A204.1 (cell line): ENCODE data around the gene CETP.

Experiments
- FAIRE-seq: peaks from 2 replicates; lab custom pipeline; 2012; peaks lifted over from hg19 to GRCh38; lab: Jason Lieb, UNC

Gene CETP

GRCh38 chr16:56961851-56962281 is at the start of gene CETP:
Gene CETP (plus strand): TSS chr16:56961950. CDS start chr16:56961980, 30 bp downstream.
- FAIRE-seq: no peak

- FAIRE-seq: no peak
These were observed 48.7 kb upstream of the CETP start for GRCh38 chr16:56912746-56913708.

GRCh38 chr16:56914896-56915295 is 46.9 kb upstream of the CETP start:
- no peak for FAIRE-seq

GRCh38 chr16:56915336-56916119 is 46.2 kb upstream of the CETP start:
- FAIRE-seq: no peak

DNA sequence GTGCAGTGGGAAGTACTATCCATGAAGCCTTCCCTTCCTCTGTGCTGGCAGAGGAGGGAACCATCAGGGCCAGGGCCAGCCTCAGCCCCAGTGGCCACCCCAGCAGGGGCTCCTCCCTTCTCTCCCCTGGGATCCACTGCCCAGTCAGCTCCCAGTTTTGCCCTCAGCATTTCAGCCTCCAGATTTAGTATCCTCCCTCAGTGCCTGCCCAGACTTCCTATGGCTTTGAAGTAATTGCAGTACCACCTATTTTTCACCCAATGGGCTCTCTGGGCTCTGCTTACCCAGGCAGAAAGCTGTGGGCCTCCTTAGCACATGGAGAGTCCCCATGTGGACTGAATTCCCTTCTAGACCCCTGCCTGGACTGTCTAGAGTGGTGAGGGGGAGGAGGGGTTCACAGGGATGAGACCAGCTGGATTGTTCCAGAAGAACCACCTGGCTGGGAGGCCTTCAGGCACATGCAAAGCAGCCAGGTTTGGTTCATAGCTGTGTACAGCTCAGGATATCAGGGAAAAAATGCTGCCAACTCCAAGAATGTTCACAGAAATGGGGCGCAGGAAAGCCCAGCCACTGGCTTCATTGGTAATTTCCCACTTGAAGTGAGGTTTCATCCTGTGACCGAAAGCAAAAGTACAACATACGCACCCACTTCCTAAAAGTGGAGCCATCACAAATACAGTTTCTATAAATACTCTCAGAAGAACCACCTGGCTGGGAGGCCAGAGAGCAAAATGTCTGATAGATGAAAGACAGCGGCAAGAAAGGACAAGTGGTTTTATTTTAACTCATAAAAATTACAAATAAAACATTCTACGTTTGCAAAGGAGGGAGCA is 45.0 kb upstream of the CETP start:
- no peak for FAIRE-seq

DNA sequence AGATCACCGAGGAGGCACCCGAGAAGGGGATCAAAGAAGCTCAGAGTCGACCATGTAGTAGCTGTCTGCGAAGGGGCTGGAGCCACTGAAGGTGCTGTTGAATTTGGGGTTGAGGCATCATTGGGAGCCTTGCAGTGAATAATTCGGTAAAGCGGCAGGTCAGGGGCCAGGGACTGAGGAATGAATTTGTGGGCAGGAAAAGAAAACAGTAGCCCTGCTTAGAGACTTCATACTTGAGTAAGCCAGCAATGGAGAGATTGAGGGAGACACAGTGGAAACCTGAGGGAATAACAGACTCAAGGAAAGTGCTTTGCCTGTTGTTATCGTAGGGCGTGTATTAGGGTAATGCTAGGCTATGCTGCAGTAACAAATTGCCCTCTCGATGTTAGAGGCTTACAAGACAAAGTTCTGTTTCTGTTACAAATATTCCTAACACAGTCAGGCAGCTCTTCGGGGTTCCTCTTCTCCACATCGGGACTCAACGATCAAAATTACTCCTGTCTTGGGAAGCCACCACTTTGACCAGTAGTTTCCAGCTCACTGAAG is 43.2 kb upstream of the CETP start:
- FAIRE-seq: no peak

DNA sequence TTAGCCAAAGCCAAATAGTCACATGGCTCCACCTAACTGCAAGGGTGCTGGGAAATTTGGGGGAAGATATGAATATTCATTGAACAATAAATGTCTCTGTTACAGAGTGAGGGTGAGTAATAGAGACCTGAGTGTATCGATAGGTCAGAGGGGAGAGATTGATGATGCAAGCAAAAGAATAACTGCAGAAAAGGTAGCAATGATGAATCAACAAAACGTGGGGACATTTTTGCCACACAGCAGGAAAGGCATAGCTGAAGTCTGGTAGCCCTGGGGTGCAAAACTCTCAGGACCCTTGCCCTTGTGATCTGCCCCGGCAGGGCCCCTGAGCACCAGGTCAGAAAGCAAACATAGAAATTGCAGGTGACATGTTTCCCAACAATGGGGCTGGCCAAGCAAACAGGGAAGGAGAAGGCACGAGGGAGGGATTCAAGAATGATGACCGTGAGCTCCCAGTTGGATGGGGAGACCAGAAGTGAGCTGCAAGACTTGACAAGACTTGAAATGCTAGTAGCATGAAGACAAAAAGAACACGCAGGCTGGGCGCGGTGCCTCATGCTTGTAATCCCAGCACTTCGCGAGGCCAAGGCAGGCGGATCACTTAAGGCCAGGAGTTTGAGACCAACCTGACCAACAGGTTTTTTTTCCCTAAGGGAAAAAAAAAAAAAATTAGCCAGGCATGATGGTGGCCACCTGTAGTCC is 42.5 kb upstream of the CETP start:
- no peak for FAIRE-seq

GRCh38 chr16:56921571-56921970 is 40.2 kb upstream of the CETP start:
- FAIRE-seq: no peak

- FAIRE-seq: no peak
These were observed 38.2 kb upstream of the CETP start for GRCh38 chr16:56923481-56924091.

DNA sequence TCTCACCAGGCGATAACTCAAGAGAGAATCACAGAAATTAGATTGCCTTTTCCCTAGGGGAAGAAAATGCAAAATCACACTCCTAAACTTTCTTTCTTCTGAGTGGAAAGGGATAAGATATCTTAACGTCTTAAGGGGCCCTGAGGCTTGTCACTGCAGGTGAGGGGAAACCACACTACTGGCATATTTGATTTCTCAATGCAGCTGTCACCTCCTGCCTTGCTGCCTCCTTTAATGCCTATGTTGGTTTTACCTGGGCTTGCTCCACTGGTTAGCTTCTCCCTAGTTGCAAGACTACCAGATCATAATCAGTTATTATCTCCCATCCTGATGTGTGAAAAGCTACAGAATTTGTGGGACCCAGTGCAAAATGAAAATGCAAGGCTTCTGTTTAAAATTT is 34.3 kb upstream of the CETP start:
- FAIRE-seq: no peak

- no peak for FAIRE-seq
These were observed 32.1 kb upstream of the CETP start for GRCh38 chr16:56929639-56930038.

GRCh38 chr16:56930486-56931270 is 31.1 kb upstream of the CETP start:
- no peak for FAIRE-seq

- FAIRE-seq: peak; percentile 49
These were observed 30.4 kb upstream of the CETP start for GRCh38 chr16:56931271-56931891.

- peak; percentile 92 for FAIRE-seq
These were observed 29.6 kb upstream of the CETP start, which contains the start of gene HERPUD1 for GRCh38 chr16:56931892-56932720. Gene HERPUD1 (plus strand): TSS chr16:56932142. CDS start chr16:56932245, 103 bp downstream.

DNA sequence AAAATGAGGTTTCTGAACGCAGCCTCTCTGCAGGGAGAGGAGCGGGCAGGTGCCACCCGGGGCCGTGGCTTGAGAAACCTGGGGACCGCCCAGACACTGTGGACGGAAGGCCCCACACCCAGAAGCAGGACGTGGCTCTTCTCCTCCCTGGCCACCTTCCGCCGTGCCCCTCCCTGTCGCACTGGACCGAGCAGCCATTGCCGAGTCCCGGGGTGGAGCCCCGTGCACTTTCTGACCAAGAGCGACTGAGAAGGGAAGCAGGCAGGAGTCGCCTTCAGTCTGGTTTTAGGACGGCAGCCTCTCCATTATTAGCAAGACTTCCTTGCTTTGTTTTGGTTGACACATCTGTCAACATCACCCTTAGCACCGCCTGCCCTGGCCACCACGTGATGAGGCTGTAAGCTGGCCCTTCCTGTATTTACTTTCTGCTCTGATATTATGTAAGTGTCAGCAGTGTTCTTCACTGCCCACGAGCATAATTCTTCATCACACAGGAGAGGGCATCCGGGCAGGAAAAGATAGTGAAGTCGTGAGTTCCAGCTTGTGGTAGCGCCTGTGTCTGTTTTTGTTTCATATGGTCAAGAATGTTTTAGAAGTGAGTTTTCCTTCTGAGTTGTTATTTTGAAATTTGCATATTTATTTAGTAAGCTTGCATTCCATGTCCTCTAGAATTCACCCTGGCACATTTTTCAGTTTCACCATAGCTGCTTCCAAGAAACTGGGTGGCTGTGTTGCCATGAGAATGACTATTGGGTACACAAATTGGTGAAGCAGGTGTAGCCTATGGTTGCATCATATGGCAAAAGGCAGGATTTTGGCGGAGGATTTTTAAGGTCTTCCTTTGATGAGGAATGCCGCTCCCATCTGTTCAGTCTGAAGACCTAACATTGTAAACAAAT is 28.8 kb upstream of the CETP start:
- FAIRE-seq: no peak

DNA sequence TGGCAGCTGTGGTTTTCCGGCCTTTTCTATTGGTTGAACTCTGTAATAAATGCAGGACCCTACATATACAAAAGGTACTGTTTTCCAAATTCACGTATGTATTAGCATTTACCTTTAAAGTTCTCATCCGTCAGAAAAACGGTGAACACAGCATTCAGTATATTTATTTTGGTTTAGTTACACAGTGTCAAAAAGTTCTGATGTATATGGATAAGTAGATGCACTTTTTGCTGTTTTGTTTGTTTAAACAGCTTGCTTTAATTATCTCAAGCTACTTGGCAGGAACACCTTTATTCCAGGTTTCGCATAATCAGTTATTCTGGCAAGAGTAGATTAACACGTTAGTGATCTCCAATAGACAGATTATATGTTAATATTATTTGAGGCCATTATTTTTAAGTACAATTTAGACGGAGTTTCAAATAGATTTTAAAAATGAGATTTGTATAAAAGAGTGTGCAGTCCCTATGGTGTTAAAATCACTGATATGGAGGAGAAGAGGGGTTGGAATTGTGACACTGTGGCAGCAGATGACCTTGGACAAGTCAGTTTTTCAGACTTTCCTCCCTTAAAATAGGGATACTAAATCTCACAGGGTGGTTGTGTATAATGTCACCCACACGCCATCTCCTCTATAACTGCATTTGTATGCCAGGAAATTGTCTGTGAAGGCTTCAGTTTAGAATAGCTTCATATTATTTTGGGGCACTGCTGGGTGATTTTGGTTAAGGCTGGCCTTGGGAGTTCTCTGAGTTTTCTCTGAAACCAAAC is 27.7 kb upstream of the CETP start:
- FAIRE-seq: no peak
